DND-41 (cell line): ENCODE results near the gene PHF20.
"Not testable (repeated sequence)": the region's sequence is repeated elsewhere in the genome, so short reads cannot be mapped to it uniquely, and the experiment has no call there.

ENCODE experiments used
- ATAC-seq: fragments of 200-7000 bp; cut with Tn5 transposase; 3 replicates; pipeline ENCODE4 v1.9.1; 2021; ENCODE audit warnings: low read depth; ENCODE audit not compliant: insufficient read depth
- DNase-seq: peaks from one replicate; pipeline ENCODE4 v3.0.0-alpha.2; 2020
- H2AFZ ChIP-seq: 2 replicates; pipeline ENCODE4 v1.6.0; 2012; ENCODE audit warnings: low read depth, low read length
- H3K27ac ChIP-seq: 2 replicates; pipeline ENCODE4 v1.5.1; 2012; ENCODE audit warnings: low read length, inconsistent platforms
- H3K27me3 ChIP-seq: fragments of 200-600 bp; sonication (generic); 2 replicates; pipeline ENCODE4 v1.6.0; 2012; ENCODE audit warnings: low read length, mild to moderate bottlenecking, inconsistent platforms; ENCODE audit not compliant: insufficient read depth, poor library complexity
- H3K36me3 ChIP-seq: 2 replicates; pipeline ENCODE4 v1.5.1; 2012; ENCODE audit warnings: low read length, inconsistent platforms; ENCODE audit not compliant: insufficient read depth
- H3K4me1 ChIP-seq: 2 replicates; pipeline ENCODE4 v1.5.1; 2012; ENCODE audit warnings: mild to moderate bottlenecking, low read length; ENCODE audit not compliant: insufficient read depth
- H3K4me2 ChIP-seq: 2 replicates; pipeline ENCODE4 v1.6.0; 2012; ENCODE audit warnings: mild to moderate bottlenecking, moderate library complexity, low read length, inconsistent platforms; ENCODE audit not compliant: insufficient read depth
- H3K4me3 ChIP-seq, 2 experiments: fragments of 200-600 bp in 1 of 2; shearing (Covaris generic) in 1 of 2; 2 replicates each; pipeline ENCODE4 v1.5.1; 2012 to 2016; ENCODE audit warnings: inconsistent platforms in 2 of 2, low read length in 2 of 2, mild to moderate bottlenecking in 2 of 2, low read depth in 1 of 2, moderate library complexity in 1 of 2
- H3K79me2 ChIP-seq: 2 replicates; pipeline ENCODE4 v1.6.0; 2012; ENCODE audit warnings: low read length, inconsistent platforms; ENCODE audit not compliant: insufficient read depth
- H3K9ac ChIP-seq: 2 replicates; pipeline ENCODE4 v1.6.0; 2012; ENCODE audit warnings: low read depth, mild to moderate bottlenecking, inconsistent platforms, low read length, moderate library complexity
- H3K9me3 ChIP-seq: 2 replicates; pipeline ENCODE4 v1.5.1; 2012; ENCODE audit warnings: low read length, moderate library complexity, mild to moderate bottlenecking, inconsistent platforms; ENCODE audit not compliant: insufficient read depth, severe bottlenecking
- H4K20me1 ChIP-seq: 2 replicates; pipeline ENCODE4 v1.6.0; 2012; ENCODE audit warnings: low read length; ENCODE audit not compliant: insufficient read depth
- EZH2 ChIP-seq: IDR thresholded peaks from 3 replicates; pipeline ENCODE4 v1.6.1; 2012; ENCODE audit warnings: borderline replicate concordance, low read depth, mild to moderate bottlenecking, moderate library complexity, low read length, inconsistent platforms; ENCODE audit not compliant: severe bottlenecking
- TF ChIP-seq, protein P1 (sequence below): IDR thresholded peaks from 2 replicates; pipeline ENCODE4 v1.5.1; 2012; ENCODE audit warnings: borderline replicate concordance, low read length, moderate library complexity, mild to moderate bottlenecking; ENCODE audit not compliant: poor library complexity, severe bottlenecking; ENCODE audit errors: extremely low read depth

Gene PHF20

DNA sequence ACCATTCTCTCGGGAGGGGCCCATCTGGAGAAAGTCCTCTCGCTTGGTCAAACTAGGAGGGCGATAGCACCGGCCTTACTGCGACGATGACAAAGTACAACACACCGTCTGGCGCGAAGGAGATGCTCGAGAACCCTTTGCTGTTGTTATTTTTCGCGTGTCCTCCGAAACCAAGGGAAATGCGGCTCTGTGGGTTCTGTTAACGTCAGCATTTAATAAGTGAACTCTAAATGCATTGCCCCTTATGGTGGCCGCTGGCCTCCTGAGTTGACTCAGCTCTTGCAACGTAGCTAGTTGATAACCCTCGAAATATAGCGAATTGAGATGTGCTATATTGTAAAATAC lies 183.1 kb downstream of the PHF20 start:
- no peaks in the 10 kb centered on the region for H3K9me3 ChIP-seq
- peak overlapping the region; percentile 73 for H3K4me2 ChIP-seq
- H3K4me1 ChIP-seq, result peaks cover 29% of the 10 kb centered on the region
- no peaks in the 10 kb centered on the region for H3K27me3 ChIP-seq
- no peak for ATAC-seq
- H3K79me2 ChIP-seq, result peaks cover 38% of the 10 kb centered on the region
- DNase-seq, result no peak
- TF ChIP-seq EZH2, result no peak
- TF ChIP-seq, protein P1, sequence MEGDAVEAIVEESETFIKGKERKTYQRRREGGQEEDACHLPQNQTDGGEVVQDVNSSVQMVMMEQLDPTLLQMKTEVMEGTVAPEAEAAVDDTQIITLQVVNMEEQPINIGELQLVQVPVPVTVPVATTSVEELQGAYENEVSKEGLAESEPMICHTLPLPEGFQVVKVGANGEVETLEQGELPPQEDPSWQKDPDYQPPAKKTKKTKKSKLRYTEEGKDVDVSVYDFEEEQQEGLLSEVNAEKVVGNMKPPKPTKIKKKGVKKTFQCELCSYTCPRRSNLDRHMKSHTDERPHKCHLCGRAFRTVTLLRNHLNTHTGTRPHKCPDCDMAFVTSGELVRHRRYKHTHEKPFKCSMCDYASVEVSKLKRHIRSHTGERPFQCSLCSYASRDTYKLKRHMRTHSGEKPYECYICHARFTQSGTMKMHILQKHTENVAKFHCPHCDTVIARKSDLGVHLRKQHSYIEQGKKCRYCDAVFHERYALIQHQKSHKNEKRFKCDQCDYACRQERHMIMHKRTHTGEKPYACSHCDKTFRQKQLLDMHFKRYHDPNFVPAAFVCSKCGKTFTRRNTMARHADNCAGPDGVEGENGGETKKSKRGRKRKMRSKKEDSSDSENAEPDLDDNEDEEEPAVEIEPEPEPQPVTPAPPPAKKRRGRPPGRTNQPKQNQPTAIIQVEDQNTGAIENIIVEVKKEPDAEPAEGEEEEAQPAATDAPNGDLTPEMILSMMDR, result no peak
- peaks cover 13% of the 10 kb centered on the region for H3K36me3 ChIP-seq
- H3K9ac ChIP-seq, result peak overlapping the region; percentile 90
- peak overlapping the region; percentile 95 for H2AFZ ChIP-seq
- peak overlapping the region; percentile 46 to 75 for H3K4me3 ChIP-seq
- H3K27ac ChIP-seq, result peak overlapping the region; percentile 92
- H4K20me1 ChIP-seq, result peaks cover 13% of the 10 kb centered on the region

DNA sequence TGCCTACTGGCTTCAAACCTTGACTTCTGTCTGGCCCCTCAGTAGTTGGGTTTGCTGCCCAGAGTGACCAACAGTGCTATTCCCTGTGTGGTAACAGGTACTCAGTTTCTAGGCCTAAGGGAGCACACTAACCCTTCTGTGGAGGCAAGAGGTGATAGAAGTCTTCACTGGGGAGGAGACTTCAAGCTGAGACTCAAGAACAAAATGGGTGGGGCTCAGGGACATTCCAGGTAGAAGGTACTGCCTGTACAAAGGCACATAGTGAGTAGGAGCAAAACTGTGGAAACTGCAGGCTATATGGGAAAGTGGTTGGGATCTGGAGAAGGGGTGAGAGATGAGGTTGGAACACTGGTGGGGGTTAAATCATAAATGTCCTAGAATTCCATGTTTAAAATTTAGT lies 184.8 kb downstream of the PHF20 start:
- Histone ChIP-seq H3K9ac (no peak overlapping the region), H3K27ac (no peak overlapping the region)
- ATAC-seq, result no peak

DNA sequence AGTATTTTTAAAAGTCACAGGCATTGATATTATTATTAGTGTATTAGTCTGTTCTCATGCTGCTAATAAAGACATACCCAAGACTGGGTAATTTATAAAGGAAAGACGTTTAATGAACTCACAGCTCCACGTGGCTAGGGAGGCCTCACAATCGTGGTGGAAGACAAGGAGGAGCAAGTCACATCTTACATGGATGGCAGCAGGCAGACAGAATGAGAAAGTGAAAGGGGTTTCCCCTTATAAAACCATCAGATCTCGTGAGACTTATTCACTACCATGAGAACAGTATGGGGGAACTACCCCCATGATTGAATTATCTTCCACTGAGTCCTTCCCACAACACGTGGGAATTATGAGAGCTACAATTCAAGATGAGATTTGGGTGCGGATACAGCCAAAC lies 187.5 kb downstream of the PHF20 start:
- H4K20me1 ChIP-seq, H3K4me3 ChIP-seq, H3K4me2 ChIP-seq, H3K27me3 ChIP-seq, H3K9ac ChIP-seq, ATAC-seq, H2AFZ ChIP-seq, DNase-seq, H3K27ac ChIP-seq, H3K9me3 ChIP-seq, H3K36me3 ChIP-seq: not testable (repeated sequence)
- peaks cover 11% of the 10 kb centered on the region for H3K79me2 ChIP-seq
- peaks cover 13% of the 10 kb centered on the region for H3K4me1 ChIP-seq

More for the DNA sequence above, 184.8 kb downstream of the PHF20 start:
- H3K4me1 ChIP-seq, result peaks cover 29% of the 10 kb centered on the region
- H4K20me1 ChIP-seq, result peaks cover 13% of the 10 kb centered on the region
- H3K4me2 ChIP-seq, result no peak overlapping the region
- peaks cover 12% of the 10 kb centered on the region for H3K36me3 ChIP-seq
- TF ChIP-seq, protein P1, result no peak
- no peak for TF ChIP-seq EZH2
- H3K9me3 ChIP-seq, result no peaks in the 10 kb centered on the region
- H2AFZ ChIP-seq, result no peak overlapping the region
- H3K79me2 ChIP-seq, result peaks cover 37% of the 10 kb centered on the region
- H3K27me3 ChIP-seq, result no peaks in the 10 kb centered on the region
- DNase-seq, result no peak
- no peak overlapping the region for H3K4me3 ChIP-seq

DNA sequence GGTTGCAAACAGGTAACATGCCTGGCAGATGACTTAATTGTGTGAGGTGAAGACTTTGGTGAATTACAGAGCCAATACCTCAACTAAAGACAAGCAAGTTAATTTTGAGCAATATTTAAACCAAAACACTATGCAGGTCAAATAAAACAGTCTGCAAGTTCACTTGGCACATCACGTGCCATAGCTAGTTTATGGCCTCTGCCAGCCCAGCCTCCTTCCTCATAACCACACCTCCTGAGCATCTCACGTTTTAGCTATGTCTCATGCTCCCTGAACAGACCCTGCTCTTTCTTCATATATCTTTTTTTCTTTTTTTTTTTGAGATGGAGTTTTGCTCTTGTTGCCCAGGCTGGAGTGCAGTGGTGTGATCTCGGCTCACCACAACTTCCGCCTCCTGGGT lies 192.1 kb downstream of the PHF20 start:
- Histone ChIP-seq H3K4me2 (no peak overlapping the region), H4K20me1 (no peaks in the 10 kb centered on the region), H3K4me3 (no peak overlapping the region), H3K79me2 (no peaks in the 10 kb centered on the region), H2AFZ (no peak overlapping the region), H3K9ac (no peak overlapping the region), H3K9me3 (no peaks in the 10 kb centered on the region), H3K27ac (no peak overlapping the region), H3K4me1 (no peaks in the 10 kb centered on the region), H3K36me3 (no peaks in the 10 kb centered on the region), H3K27me3 (no peaks in the 10 kb centered on the region)
- ATAC-seq (no peak), DNase-seq (no peak)
- TF ChIP-seq EZH2, result no peak
- TF ChIP-seq, protein P1, result no peak
